ENCODE results near the gene TCFL5.

GRCh38 chr20:62816884-62817873 lies 44.4 kb downstream of the TCFL5 start, which contains the start of gene COL9A3:
- TF ChIP-seq, protein P1, sequence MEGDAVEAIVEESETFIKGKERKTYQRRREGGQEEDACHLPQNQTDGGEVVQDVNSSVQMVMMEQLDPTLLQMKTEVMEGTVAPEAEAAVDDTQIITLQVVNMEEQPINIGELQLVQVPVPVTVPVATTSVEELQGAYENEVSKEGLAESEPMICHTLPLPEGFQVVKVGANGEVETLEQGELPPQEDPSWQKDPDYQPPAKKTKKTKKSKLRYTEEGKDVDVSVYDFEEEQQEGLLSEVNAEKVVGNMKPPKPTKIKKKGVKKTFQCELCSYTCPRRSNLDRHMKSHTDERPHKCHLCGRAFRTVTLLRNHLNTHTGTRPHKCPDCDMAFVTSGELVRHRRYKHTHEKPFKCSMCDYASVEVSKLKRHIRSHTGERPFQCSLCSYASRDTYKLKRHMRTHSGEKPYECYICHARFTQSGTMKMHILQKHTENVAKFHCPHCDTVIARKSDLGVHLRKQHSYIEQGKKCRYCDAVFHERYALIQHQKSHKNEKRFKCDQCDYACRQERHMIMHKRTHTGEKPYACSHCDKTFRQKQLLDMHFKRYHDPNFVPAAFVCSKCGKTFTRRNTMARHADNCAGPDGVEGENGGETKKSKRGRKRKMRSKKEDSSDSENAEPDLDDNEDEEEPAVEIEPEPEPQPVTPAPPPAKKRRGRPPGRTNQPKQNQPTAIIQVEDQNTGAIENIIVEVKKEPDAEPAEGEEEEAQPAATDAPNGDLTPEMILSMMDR (IDR thresholded peaks at IDR 0.05; ENCODE audit: insufficient read depth, low read depth, low read length), result no peak
- peak; percentile 91 for TF ChIP-seq EZH2 (IDR thresholded peaks at IDR 0.05; ENCODE audit: insufficient read depth, low read length)
